Prostate gland (tissue), 2 donors: ENCODE measurements around the gene PNPLA7. TPM values are rescaled to one million over a fixed set of nuclear protein-coding genes. Genes with fewer than 3 reads are reported as not detected.

ENCODE experiments used
- DNase-seq: peaks from one replicate; pipeline ENCODE4 v3.0.0-alpha.2; 2019; ENCODE audit warnings: low spot score
- H3K27ac ChIP-seq, 2 donors: fragments of 200-600 bp; sonication (generic); 2 replicates each; pipeline ENCODE4 v1.5.1; 2017 to 2019
- H3K27me3 ChIP-seq: fragments of 200-600 bp; sonication (generic); replicated peaks from 2 replicates; pipeline ENCODE4 v1.5.1; 2019; ENCODE audit not compliant: insufficient read depth
- H3K36me3 ChIP-seq, 2 donors: fragments of 200-600 bp; sonication (generic); 1 replicate in 1 of 2; 2 replicates in 1 of 2; pipeline versions ENCODE4 v1.5.1 to v1.8.1; 2017 to 2019
- H3K4me1 ChIP-seq: fragments of 200-600 bp; sonication (generic); replicated peaks from 2 replicates; pipeline ENCODE4 v1.5.1; 2019
- H3K4me3 ChIP-seq, 2 donors: fragments of 200-600 bp; sonication (generic); 2 replicates each; pipeline ENCODE4 v1.5.1; 2017 to 2019
- H3K9me3 ChIP-seq: fragments of 200-600 bp; sonication (generic); 2 replicates; pipeline ENCODE4 v1.5.1; 2017
- CTCF ChIP-seq, 4 experiments: fragments of 200-600 bp in 2 of 4; fragments of 450-650 bp in 2 of 4; sonication (generic) in 2 of 4; IDR thresholded peaks; 1 replicate in 3 of 4; 2 replicates in 1 of 4; pipeline ENCODE4 v1.5.1; 2016 to 2019; ENCODE audit warnings: antibody characterized with exemption in 4 of 4, mild to moderate bottlenecking in 2 of 4, moderate library complexity in 2 of 4
- POLR2A ChIP-seq: fragments of 450-650 bp; IDR thresholded peaks from one replicate; pipeline ENCODE4 v1.6.1; 2016; ENCODE audit warnings: antibody characterized with exemption, mild to moderate bottlenecking
- POLR2AphosphoS5 ChIP-seq: sonication (generic); formaldehyde crosslinking; IDR thresholded peaks from one replicate; pipeline ENCODE4 v1.6.1; 2017; ENCODE audit warnings: antibody characterized with exemption
- WGBS: methylation state at CpG from one replicate; pipeline ENCODE4 v1.1.5; 2018; 5-methylcytosine and 5-hydroxymethylcytosine counted together
- intact Hi-C: fragments of 100-400 bp; cut with DNase I; formaldehyde crosslinking; loops from one replicate; pipeline ENCODE4 v1.14.2; 2022
- total RNA-seq, 2 donors: library from RNA; depleted of rRNA; stranded (reverse); fragments of >200 nt; gene quantifications; one replicate each; pipeline ENCODE4 v1.1.0, GENCODE V29; 2016

The PNPLA7 gene
- total RNA-seq, 2 donors from 2014 or later = 34.2 to 64.3 TPM

DNA sequence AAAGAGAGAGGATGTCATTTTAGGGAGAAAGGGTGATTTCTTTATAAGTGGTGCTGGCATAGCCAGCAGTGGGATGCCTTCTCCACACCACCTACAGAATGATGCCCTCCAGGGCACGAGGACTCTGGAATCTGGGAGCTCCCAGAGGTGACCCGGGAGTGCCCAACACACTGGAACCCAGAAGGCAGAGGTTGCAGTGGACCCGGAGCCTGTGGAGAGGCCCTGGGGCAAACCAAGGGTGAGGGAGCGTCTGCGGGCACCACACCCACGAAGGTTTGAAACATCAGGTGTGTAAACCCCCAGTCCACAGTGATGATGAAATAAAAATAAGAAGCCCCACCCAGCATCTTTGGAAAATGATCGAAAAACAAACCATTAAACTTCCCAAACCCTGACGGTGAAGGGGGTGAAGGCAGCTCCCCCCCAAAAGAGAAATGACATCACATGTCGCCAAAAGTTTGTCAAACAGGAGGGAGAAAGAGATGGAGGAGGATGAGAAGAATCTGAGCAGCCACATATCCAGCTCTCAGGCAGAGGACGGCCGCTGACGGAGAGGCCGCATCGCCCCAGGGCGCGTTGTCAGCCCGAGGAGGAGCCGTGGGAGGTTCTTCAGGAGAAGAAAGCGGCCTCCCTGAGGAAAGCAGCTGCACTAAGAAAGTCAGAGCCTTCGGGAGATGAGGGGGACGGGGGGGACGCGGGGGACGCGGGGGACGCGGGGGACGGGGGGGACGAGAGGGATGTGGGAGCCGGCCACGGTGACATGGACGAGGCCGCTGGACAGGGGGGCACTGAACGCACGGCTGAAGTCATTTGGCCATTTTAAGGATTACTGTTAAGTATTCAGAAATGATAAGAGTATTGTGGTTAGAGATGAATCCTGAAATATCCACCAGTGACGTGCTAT, 47.9 kb downstream of the PNPLA7 start:
- Histone ChIP-seq H3K4me3 (no peak overlapping the region), H3K27ac (no peak overlapping the region), H3K9me3 (no peaks in the 10 kb centered on the region), H3K27me3 (no peaks in the 10 kb centered on the region), H3K4me1 (no peaks in the 10 kb centered on the region), H3K36me3 (no peaks in the 10 kb centered on the region)
- 77% methylated on average over 36 of the region's 36 CpGs for WGBS
- TF ChIP-seq POLR2A (no peak), POLR2AphosphoS5 (no peak), CTCF (IDR thresholded peaks at IDR 0.05) (no peak)
- no peak for DNase-seq
- intact Hi-C loops = no loop called here

DNA sequence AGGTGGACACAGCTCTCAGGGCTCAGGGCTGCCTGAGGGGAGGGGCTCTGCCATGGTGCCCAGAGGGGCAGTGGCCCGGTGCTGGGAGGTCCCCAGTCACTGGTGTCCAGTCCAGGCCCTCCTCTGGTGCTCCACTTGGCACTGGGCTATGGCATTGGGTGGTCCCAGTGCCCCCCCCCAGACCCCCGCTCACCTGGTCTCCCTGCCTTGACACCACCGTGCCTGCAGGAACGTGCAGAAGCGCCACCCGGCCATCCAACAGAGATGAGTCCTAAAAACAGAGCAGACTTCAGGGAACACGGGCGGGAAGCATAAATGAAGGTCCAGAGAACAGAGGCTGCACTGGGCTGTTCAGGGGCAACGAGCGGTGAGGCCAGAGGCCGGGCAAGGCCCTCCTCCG, 48.7 kb downstream of the PNPLA7 start:
- Histone ChIP-seq H3K9me3 (no peaks in the 10 kb centered on the region), H3K27me3 (no peaks in the 10 kb centered on the region), H3K4me1 (no peaks in the 10 kb centered on the region), H3K36me3 (no peaks in the 10 kb centered on the region), H3K4me3 (no peak overlapping the region), H3K27ac (no peak overlapping the region)
- TF ChIP-seq POLR2AphosphoS5 (no peak), POLR2A (no peak), CTCF (IDR thresholded peaks at IDR 0.05) (no peak)
- intact Hi-C loops = no loop called here
- WGBS = 91% methylated on average over 12 of the region's 12 CpGs
- DNase-seq = no peak

DNA sequence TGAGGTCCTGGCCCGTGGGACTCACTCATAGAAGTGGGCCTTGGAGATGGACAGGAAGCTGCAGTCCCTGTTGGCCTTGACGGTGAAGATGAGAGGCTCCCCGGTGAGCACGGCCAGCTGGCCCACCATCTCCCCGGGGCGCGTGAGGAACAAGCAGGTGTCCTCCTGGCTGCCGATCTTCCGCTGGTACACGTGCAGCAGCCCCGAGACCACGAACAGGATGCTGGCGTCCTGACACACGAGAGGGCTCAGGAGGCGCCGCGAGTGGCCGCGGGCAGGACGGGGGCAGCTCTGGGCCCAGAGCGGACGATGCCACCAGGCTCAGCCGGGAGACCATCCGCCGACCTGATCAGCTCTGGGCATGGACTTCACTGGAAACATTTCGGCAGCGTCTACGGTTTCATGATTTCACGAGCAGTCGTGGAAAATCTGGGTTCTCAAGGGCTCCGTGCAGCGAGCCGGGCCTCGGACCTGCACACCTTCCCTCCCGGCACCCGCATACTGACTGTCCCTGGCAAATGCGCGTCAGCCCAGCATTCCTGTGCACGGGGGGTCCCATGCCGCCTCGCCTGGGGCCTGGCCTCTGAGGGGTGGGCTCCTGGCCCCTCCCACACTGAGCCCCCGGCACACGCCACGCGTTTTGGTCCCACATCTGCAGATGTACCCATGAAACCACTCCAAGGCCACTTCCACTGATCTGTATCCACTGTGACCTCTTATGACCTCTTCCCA, 49.4 kb downstream of the PNPLA7 start:
- H3K9me3 ChIP-seq = no peaks in the 10 kb centered on the region
- H3K4me1 ChIP-seq = no peaks in the 10 kb centered on the region
- intact Hi-C loops = no loop called here
- TF ChIP-seq CTCF (IDR thresholded peaks at IDR 0.05) = no peak
- DNase-seq = no peak
- no peak overlapping the region for H3K4me3 ChIP-seq
- no peaks in the 10 kb centered on the region for H3K27me3 ChIP-seq
- no peak overlapping the region for H3K27ac ChIP-seq
- no peaks in the 10 kb centered on the region for H3K36me3 ChIP-seq
- WGBS = 95% methylated on average over 45 of the region's 45 CpGs

GRCh38 chr9:137499858-137500661, 50.1 kb downstream of the PNPLA7 start:
- no peak for DNase-seq
- Histone ChIP-seq H3K27ac (no peak overlapping the region), H3K36me3 (no peaks in the 10 kb centered on the region), H3K9me3 (no peaks in the 10 kb centered on the region), H3K4me1 (no peaks in the 10 kb centered on the region), H3K4me3 (no peak overlapping the region), H3K27me3 (no peaks in the 10 kb centered on the region)
- no peak for TF ChIP-seq POLR2AphosphoS5
- TF ChIP-seq CTCF (IDR thresholded peaks at IDR 0.05) = no peak
- TF ChIP-seq POLR2A = no peak
- 93% methylated on average over 36 of the region's 36 CpGs for WGBS
- intact Hi-C loops = no loop called here
